GM23338 (cell line): ENCODE data around the gene MEGF6. TPM values are rescaled to one million over a fixed set of nuclear protein-coding genes. Genes with fewer than 3 reads are reported as not detected.

Source experiments
- ATAC-seq: fragments of 200-7000 bp; cut with Tn5 transposase; 3 replicates; pipeline ENCODE4 v1.9.1; 2020
- DNase-seq: peaks from one replicate; pipeline ENCODE4 v3.0.0-alpha.2; 2015; ENCODE audit warnings: low spot score
- H2AFZ ChIP-seq: fragments of 200-600 bp; sonication (generic); 2 replicates; pipeline ENCODE4 v1.8.0; 2016; ENCODE audit warnings: antibody characterized with exemption, mild to moderate bottlenecking, moderate library complexity
- H3F3A ChIP-seq: fragments of 200-600 bp; sonication (generic); replicated peaks from 2 replicates; pipeline ENCODE4 v1.8.0; 2017; ENCODE audit warnings: antibody characterized with exemption, mixed run types, low read depth
- H3K27ac ChIP-seq: fragments of 200-600 bp; sonication (generic); 2 replicates; pipeline ENCODE4 v1.6.1; 2016; ENCODE audit warnings: low read depth
- H3K27me3 ChIP-seq: fragments of 200-600 bp; sonication (generic); 2 replicates; pipeline ENCODE4 v1.8.0; 2016; ENCODE audit warnings: mild to moderate bottlenecking, mixed run types, moderate library complexity; ENCODE audit not compliant: insufficient read depth
- H3K36me3 ChIP-seq: fragments of 200-600 bp; sonication (generic); 2 replicates; pipeline ENCODE4 v1.8.0; 2016; ENCODE audit warnings: mild to moderate bottlenecking; ENCODE audit not compliant: insufficient read depth
- H3K4me1 ChIP-seq: fragments of 200-600 bp; sonication (generic); 2 replicates; pipeline ENCODE4 v1.8.0; 2016; ENCODE audit warnings: mild to moderate bottlenecking, moderate library complexity; ENCODE audit not compliant: insufficient read depth
- H3K4me2 ChIP-seq: fragments of 200-600 bp; sonication (generic); 2 replicates; pipeline ENCODE4 v1.7.1; 2017; ENCODE audit warnings: mixed run types
- H3K4me3 ChIP-seq: fragments of 200-600 bp; sonication (generic); 2 replicates; pipeline ENCODE4 v1.6.1; 2016; ENCODE audit warnings: mixed run types
- H3K79me2 ChIP-seq: fragments of 200-600 bp; sonication (generic); replicated peaks from 2 replicates; pipeline ENCODE4 v1.8.0; 2017; ENCODE audit warnings: mild to moderate bottlenecking; ENCODE audit not compliant: insufficient read depth
- H3K9me2 ChIP-seq: fragments of 200-600 bp; sonication (generic); 2 replicates; pipeline ENCODE4 v1.8.0; 2017; ENCODE audit not compliant: insufficient read depth
- H4K20me1 ChIP-seq: fragments of 200-600 bp; sonication (generic); replicated peaks from 2 replicates; pipeline ENCODE4 v1.8.0; 2017; ENCODE audit warnings: mild to moderate bottlenecking; ENCODE audit not compliant: insufficient read depth
- H3K27ac Mint-ChIP-seq: 2 replicates; pipeline ENCODE4 v1.8.0; 2020; ENCODE audit warnings: inconsistent platforms, mild to moderate bottlenecking, moderate library complexity, mixed read lengths
- H3K27me3 Mint-ChIP-seq: 3 replicates; pipeline ENCODE4 v1.8.0; 2022; ENCODE audit warnings: low read depth, mild to moderate bottlenecking, moderate library complexity, mixed read lengths, inconsistent platforms; ENCODE audit not compliant: insufficient read depth, poor library complexity
- H3K36me3 Mint-ChIP-seq: 3 replicates; pipeline ENCODE4 v1.8.0; 2021; ENCODE audit warnings: low read depth, mild to moderate bottlenecking, inconsistent platforms, moderate library complexity, mixed read lengths
- H3K4me1 Mint-ChIP-seq: 3 replicates; pipeline ENCODE4 v1.8.0; 2020; ENCODE audit warnings: mild to moderate bottlenecking, inconsistent platforms, mixed read lengths
- H3K4me3 Mint-ChIP-seq: 3 replicates; pipeline ENCODE4 v1.8.0; 2021; ENCODE audit warnings: moderate library complexity, mild to moderate bottlenecking, inconsistent platforms, mixed read lengths
- H3K9me3 Mint-ChIP-seq: 3 replicates; pipeline ENCODE4 v1.8.0; 2020; ENCODE audit warnings: moderate library complexity, mild to moderate bottlenecking, inconsistent platforms, mixed read lengths
- EZH2 ChIP-seq: fragments of 200-600 bp; sonication (generic); IDR thresholded peaks from one replicate; pipeline ENCODE4 v1.8.0; 2017; ENCODE audit warnings: antibody characterized with exemption, mild to moderate bottlenecking, low read depth; ENCODE audit not compliant: unreplicated experiment
- EZH2phosphoT487 ChIP-seq: fragments of 200-600 bp; sonication (generic); IDR thresholded peaks from one replicate; pipeline ENCODE4 v1.8.1; 2018; ENCODE audit warnings: antibody characterized with exemption; ENCODE audit not compliant: unreplicated experiment
- JUNB ChIP-seq: IDR thresholded peaks from one replicate; pipeline ENCODE4 v1.6.1; 2016; ENCODE audit warnings: antibody characterized with exemption; ENCODE audit not compliant: unreplicated experiment
- NANOG ChIP-seq: IDR thresholded peaks from 2 replicates; pipeline ENCODE4 v1.6.1; 2016; ENCODE audit warnings: antibody characterized with exemption, borderline replicate concordance
- REST ChIP-seq: IDR thresholded peaks from one replicate; pipeline ENCODE4 v1.6.1; 2018; ENCODE audit warnings: antibody characterized with exemption; ENCODE audit not compliant: unreplicated experiment
- STAT1 ChIP-seq: IDR thresholded peaks from one replicate; pipeline ENCODE4 v1.6.1; 2016; ENCODE audit warnings: antibody characterized with exemption; ENCODE audit not compliant: unreplicated experiment
- ZNF114 ChIP-seq: fragments of 250-450 bp; sonication (Bioruptor Pico); IDR thresholded peaks from 2 replicates; pipeline ENCODE4 v1.5.0; 2020; ENCODE audit warnings: mild to moderate bottlenecking, moderate library complexity
- polyA plus RNA-seq: library from polyadenylated mRNA; unstranded; fragments of >200 nt; fragmentation: Nextera tagmentation; extraction: Ambion mirVana; gene quantifications from 2 replicates; pipeline ENCODE4 v1.2.1, GENCODE V29; 2016
- total RNA-seq: library from RNA; depleted of rRNA; stranded (reverse); fragments of >200 nt; shearing (Covaris generic); gene quantifications from 2 replicates; pipeline ENCODE4 v1.2.3, GENCODE V29; 2014
- TF ChIP-seq, protein P1 (sequence below), 2 experiments: fragments of 200-600 bp in 1 of 2; sonication (generic) in 1 of 2; conservative IDR thresholded peaks; 2 replicates each; pipeline versions ENCODE4 v1.5.1 to v1.6.1; 2016 to 2017; ENCODE audit warnings: antibody characterized with exemption in 2 of 2, low read depth in 2 of 2, mild to moderate bottlenecking in 2 of 2, moderate library complexity in 1 of 2
- TF ChIP-seq, protein P2 (sequence below): IDR thresholded peaks from 2 replicates; pipeline ENCODE4 v1.6.1; 2016; ENCODE audit warnings: antibody characterized with exemption
- TF ChIP-seq, protein P3 (sequence below): fragments of 250-450 bp; sonication (Bioruptor Pico); IDR thresholded peaks from 2 replicates; pipeline ENCODE4 v1.5.0; 2020; ENCODE audit warnings: mild to moderate bottlenecking, moderate library complexity

MEGF6 gene
- total and polyA plus RNA-seq, 2 experiments from 2014 or later: 4.0 to 21.4 TPM

GRCh38 chr1:3488432-3488831 lies 122.9 kb downstream of the MEGF6 start (continued):
- TF ChIP-seq, protein P1, sequence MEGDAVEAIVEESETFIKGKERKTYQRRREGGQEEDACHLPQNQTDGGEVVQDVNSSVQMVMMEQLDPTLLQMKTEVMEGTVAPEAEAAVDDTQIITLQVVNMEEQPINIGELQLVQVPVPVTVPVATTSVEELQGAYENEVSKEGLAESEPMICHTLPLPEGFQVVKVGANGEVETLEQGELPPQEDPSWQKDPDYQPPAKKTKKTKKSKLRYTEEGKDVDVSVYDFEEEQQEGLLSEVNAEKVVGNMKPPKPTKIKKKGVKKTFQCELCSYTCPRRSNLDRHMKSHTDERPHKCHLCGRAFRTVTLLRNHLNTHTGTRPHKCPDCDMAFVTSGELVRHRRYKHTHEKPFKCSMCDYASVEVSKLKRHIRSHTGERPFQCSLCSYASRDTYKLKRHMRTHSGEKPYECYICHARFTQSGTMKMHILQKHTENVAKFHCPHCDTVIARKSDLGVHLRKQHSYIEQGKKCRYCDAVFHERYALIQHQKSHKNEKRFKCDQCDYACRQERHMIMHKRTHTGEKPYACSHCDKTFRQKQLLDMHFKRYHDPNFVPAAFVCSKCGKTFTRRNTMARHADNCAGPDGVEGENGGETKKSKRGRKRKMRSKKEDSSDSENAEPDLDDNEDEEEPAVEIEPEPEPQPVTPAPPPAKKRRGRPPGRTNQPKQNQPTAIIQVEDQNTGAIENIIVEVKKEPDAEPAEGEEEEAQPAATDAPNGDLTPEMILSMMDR (conservative IDR thresholded peaks at IDR 0.05; ENCODE audit: low read depth in 2 of 2): no peak
- no peak for TF ChIP-seq NANOG
- TF ChIP-seq EZH2phosphoT487: no peak
- TF ChIP-seq REST: no peak
- TF ChIP-seq ZNF114 (CRISPR knock-in tag): no peak
- TF ChIP-seq JUNB: no peak
- no peak for TF ChIP-seq EZH2
- TF ChIP-seq, protein P2, sequence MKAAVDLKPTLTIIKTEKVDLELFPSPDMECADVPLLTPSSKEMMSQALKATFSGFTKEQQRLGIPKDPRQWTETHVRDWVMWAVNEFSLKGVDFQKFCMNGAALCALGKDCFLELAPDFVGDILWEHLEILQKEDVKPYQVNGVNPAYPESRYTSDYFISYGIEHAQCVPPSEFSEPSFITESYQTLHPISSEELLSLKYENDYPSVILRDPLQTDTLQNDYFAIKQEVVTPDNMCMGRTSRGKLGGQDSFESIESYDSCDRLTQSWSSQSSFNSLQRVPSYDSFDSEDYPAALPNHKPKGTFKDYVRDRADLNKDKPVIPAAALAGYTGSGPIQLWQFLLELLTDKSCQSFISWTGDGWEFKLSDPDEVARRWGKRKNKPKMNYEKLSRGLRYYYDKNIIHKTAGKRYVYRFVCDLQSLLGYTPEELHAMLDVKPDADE: no peak
- no peak for TF ChIP-seq STAT1

GRCh38 chr1:3485016-3485415 lies 126.3 kb downstream of the MEGF6 start:
- DNase-seq (no peak), ATAC-seq (no peak)
- no peaks in the 10 kb centered on the region for H3K4me1 ChIP-seq
- H3K9me2 ChIP-seq: no peaks in the 10 kb centered on the region
- H3K27ac ChIP-seq: no peak overlapping the region
- H3K4me3 ChIP-seq: no peak overlapping the region
- no peak overlapping the region; the same call in 2 of the 3 replicates for H3K4me3 Mint-ChIP-seq
- no peaks in the 10 kb centered on the region for H3K36me3 ChIP-seq
- peaks cover 25% of the 10 kb centered on the region for H3K9me3 Mint-ChIP-seq
- H3K4me2 ChIP-seq: no peak overlapping the region
- no peak overlapping the region for H3K27ac Mint-ChIP-seq
- H3K79me2 ChIP-seq: no peaks in the 10 kb centered on the region
- peaks cover 2% of the 10 kb centered on the region; the same call in 1 of the 3 replicates for H3K4me1 Mint-ChIP-seq
- H2AFZ ChIP-seq: no peak overlapping the region
- 0 out of 2 replicates have a peak, but pooled peaks cover 2% of the 10 kb centered on the region for H3F3A ChIP-seq
- H3K27me3 Mint-ChIP-seq: peaks cover 11% of the 10 kb centered on the region
- peaks cover 14% of the 10 kb centered on the region; the same call in 2 of the 3 replicates for H3K36me3 Mint-ChIP-seq
- no peaks in the 10 kb centered on the region for H3K27me3 ChIP-seq
- no peaks in the 10 kb centered on the region for H4K20me1 ChIP-seq
- TF ChIP-seq, protein P2: no peak
- no peak for TF ChIP-seq NANOG
- TF ChIP-seq, protein P3, sequence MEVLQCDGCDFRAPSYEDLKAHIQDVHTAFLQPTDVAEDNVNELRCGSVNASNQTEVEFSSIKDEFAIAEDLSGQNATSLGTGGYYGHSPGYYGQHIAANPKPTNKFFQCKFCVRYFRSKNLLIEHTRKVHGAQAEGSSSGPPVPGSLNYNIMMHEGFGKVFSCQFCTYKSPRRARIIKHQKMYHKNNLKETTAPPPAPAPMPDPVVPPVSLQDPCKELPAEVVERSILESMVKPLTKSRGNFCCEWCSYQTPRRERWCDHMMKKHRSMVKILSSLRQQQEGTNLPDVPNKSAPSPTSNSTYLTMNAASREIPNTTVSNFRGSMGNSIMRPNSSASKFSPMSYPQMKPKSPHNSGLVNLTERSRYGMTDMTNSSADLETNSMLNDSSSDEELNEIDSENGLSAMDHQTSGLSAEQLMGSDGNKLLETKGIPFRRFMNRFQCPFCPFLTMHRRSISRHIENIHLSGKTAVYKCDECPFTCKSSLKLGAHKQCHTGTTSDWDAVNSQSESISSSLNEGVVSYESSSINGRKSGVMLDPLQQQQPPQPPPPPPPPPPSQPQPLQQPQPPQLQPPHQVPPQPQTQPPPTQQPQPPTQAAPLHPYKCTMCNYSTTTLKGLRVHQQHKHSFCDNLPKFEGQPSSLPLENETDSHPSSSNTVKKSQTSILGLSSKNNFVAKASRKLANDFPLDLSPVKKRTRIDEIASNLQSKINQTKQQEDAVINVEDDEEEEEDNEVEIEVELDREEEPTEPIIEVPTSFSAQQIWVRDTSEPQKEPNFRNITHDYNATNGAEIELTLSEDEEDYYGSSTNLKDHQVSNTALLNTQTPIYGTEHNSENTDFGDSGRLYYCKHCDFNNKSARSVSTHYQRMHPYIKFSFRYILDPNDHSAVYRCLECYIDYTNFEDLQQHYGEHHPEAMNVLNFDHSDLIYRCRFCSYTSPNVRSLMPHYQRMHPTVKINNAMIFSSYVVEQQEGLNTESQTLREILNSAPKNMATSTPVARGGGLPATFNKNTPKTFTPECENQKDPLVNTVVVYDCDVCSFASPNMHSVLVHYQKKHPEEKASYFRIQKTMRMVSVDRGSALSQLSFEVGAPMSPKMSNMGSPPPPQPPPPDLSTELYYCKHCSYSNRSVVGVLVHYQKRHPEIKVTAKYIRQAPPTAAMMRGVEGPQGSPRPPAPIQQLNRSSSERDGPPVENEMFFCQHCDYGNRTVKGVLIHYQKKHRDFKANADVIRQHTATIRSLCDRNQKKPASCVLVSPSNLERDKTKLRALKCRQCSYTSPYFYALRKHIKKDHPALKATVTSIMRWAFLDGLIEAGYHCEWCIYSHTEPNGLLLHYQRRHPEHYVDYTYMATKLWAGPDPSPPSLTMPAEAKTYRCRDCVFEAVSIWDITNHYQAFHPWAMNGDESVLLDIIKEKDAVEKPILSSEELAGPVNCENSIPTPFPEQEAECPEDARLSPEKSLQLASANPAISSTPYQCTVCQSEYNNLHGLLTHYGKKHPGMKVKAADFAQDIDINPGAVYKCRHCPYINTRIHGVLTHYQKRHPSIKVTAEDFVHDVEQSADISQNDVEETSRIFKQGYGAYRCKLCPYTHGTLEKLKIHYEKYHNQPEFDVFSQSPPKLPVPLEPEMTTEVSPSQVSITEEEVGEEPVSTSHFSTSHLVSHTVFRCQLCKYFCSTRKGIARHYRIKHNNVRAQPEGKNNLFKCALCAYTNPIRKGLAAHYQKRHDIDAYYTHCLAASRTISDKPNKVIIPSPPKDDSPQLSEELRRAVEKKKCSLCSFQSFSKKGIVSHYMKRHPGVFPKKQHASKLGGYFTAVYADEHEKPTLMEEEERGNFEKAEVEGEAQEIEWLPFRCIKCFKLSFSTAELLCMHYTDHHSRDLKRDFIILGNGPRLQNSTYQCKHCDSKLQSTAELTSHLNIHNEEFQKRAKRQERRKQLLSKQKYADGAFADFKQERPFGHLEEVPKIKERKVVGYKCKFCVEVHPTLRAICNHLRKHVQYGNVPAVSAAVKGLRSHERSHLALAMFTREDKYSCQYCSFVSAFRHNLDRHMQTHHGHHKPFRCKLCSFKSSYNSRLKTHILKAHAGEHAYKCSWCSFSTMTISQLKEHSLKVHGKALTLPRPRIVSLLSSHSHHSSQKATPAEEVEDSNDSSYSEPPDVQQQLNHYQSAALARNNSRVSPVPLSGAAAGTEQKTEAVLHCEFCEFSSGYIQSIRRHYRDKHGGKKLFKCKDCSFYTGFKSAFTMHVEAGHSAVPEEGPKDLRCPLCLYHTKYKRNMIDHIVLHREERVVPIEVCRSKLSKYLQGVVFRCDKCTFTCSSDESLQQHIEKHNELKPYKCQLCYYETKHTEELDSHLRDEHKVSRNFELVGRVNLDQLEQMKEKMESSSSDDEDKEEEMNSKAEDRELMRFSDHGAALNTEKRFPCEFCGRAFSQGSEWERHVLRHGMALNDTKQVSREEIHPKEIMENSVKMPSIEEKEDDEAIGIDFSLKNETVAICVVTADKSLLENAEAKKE (CRISPR knock-in tag): no peak
- no peak for TF ChIP-seq ZNF114 (CRISPR knock-in tag)
